CD4-positive, alpha-beta T cell (primary cell): ENCODE data around the gene TNFSF13B. TPM values are rescaled to one million over a fixed set of nuclear protein-coding genes. Genes with fewer than 3 reads are reported as not detected.
"Not testable (repeated sequence)": the region's sequence is repeated elsewhere in the genome, so short reads cannot be mapped to it uniquely, and the experiment has no call there.

ENCODE experiments used
- ATAC-seq: fragments of 200-7000 bp; cut with Tn5 transposase; one replicate; pipeline ENCODE4 v1.10.0; 2022; ENCODE audit warnings: mild to moderate bottlenecking; ENCODE audit not compliant: poor library complexity
- CTCF ChIA-PET: fragments of 350-600 bp; sonication (Branson Sonifier 250); formaldehyde crosslinking; loops from one replicate; lab custom pipeline; 2021; ENCODE audit warnings: antibody characterized with exemption, inconsistent platforms; lab: Charles Lee
- POLR2A ChIA-PET: fragments of 350-600 bp; sonication (Branson Sonifier 250); formaldehyde crosslinking; loops from one replicate; lab custom pipeline; 2021; ENCODE audit warnings: antibody characterized with exemption, inconsistent platforms; lab: Charles Lee
- DNase-seq, 14 experiments: peaks; one replicate each; pipeline ENCODE4 v3.0.0-alpha.2; 2013 to 2020; ENCODE audit warnings: mixed read lengths in 2 of 14
- H3K27ac ChIP-seq, 2 donors: one replicate each; pipeline versions ENCODE4 v1.5.1 to v1.7.0; 2013; ENCODE audit warnings: low read length in 2 of 2, low read depth in 1 of 2, mild to moderate bottlenecking in 1 of 2
- H3K27me3 ChIP-seq, 2 experiments: 1 replicate in 1 of 2; 2 replicates in 1 of 2; pipeline versions ENCODE4 v1.6.1 to v1.7.0; 2013; ENCODE audit warnings: low read length in 2 of 2, control low read depth in 1 of 2, mild to moderate bottlenecking in 1 of 2, moderate library complexity in 1 of 2; ENCODE audit not compliant: insufficient read depth in 2 of 2, control insufficient read depth in 1 of 2
- H3K36me3 ChIP-seq: one replicate; pipeline ENCODE4 v1.6.1; 2013; ENCODE audit warnings: low read length, control low read depth; ENCODE audit not compliant: insufficient read depth
- H3K4me1 ChIP-seq: one replicate; pipeline ENCODE4 v1.6.1; 2013; ENCODE audit warnings: low read length, control low read depth; ENCODE audit not compliant: insufficient read depth
- H3K4me3 ChIP-seq: one replicate; pipeline ENCODE4 v1.5.1; 2013; ENCODE audit warnings: mild to moderate bottlenecking, low read length, moderate library complexity
- H3K9me3 ChIP-seq, 2 experiments: 1 replicate in 1 of 2; 2 replicates in 1 of 2; pipeline versions ENCODE4 v1.6.1 to v1.7.0; 2013; ENCODE audit warnings: low read length in 2 of 2, mild to moderate bottlenecking in 2 of 2, control low read depth in 1 of 2, moderate library complexity in 1 of 2; ENCODE audit not compliant: control insufficient read depth in 1 of 2, insufficient read depth in 1 of 2
- H3K27ac Mint-ChIP-seq: one replicate; pipeline ENCODE4 v1.8.0; 2020; ENCODE audit warnings: mixed read lengths
- H3K27me3 Mint-ChIP-seq: one replicate; pipeline ENCODE4 v1.8.0; 2021; ENCODE audit warnings: mixed read lengths
- H3K36me3 Mint-ChIP-seq: one replicate; pipeline ENCODE4 v1.8.0; 2021; ENCODE audit warnings: low read depth, mixed read lengths
- H3K4me1 Mint-ChIP-seq: one replicate; pipeline ENCODE4 v1.8.0; 2021; ENCODE audit warnings: low read depth, mixed read lengths
- H3K4me3 Mint-ChIP-seq: one replicate; pipeline ENCODE4 v1.8.0; 2020; ENCODE audit warnings: mild to moderate bottlenecking, mixed read lengths
- H3K9me3 Mint-ChIP-seq: one replicate; pipeline ENCODE4 v1.8.0; 2020; ENCODE audit warnings: mixed read lengths
- intact Hi-C, 2 experiments: fragments of 100-400 bp; cut with DNase I in 1 of 2; cut with micrococcal nuclease in 1 of 2; formaldehyde crosslinking; loops; one replicate each; pipeline versions ENCODE4 v1.15.1 to v1.9.0; 2023 to 2025; cut with DNase I, micrococcal nuclease
- total RNA-seq, 174 experiments: library from RNA in 2 of 174; stranded (reverse) in 2 of 174; gene quantifications; one replicate each; pipeline ENCODE4 v1.2.3 and lab custom pipeline; 2021 to 2026
- TF ChIP-seq, protein P1 (sequence below): fragments of 200-600 bp; IDR thresholded peaks from one replicate; pipeline ENCODE4 v1.8.0; 2022; ENCODE audit warnings: antibody characterized with exemption, mild to moderate bottlenecking

The TNFSF13B gene
- total RNA-seq, 2 experiments from 2014 or later = 1.6 to 1.8 TPM

DNA sequence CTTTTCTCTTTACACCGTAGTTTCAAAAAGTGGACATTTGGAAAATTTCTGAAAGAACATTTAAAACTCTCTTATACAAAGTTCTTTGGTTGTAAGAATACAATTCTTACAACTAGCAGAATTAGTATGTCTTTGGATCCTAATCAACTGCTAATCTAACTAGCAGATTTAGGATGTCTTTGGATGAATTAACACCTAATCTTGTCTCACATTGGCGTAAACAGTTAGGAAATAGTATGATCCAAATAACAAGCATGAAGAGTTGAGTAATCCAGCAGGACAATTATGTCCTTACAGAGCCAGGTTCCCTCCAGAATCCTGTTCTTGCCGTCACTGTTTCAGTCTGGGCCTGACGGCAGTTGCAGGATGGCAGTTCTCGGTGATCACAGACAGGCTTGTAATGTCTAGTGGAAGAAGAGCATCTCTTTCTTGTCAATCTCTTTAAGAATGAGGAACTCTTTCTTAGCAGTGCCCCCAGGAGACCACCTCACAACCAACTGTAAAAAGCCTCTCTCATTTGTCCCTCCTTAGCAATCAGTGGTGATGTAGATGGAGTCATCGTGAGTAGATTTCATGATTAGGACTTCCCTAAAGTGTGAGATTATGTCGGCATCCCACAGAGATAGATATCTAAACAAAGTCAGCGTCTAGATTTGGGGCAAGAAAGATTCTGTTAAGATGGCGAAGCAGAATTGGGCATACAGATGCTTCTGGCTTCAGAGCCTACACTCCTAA, 5.7 kb upstream of the TNFSF13B start:
- CTCF ChIA-PET = no interaction called here
- ATAC-seq (no peak), DNase-seq (no peak)
- Mint-ChIP-seq H3K9me3 (no peaks in the 10 kb centered on the region), H3K27me3 (no peaks in the 10 kb centered on the region), H3K4me3 (no peak overlapping the region), H3K36me3 (peaks cover 7% of the 10 kb centered on the region), H3K27ac (no peak overlapping the region), H3K4me1 (peaks cover 32% of the 10 kb centered on the region)
- no peak overlapping the region for H3K4me3 ChIP-seq
- no peaks in the 10 kb centered on the region for H3K9me3 ChIP-seq
- POLR2A ChIA-PET = no interaction called here
- no peaks in the 10 kb centered on the region for H3K36me3 ChIP-seq
- H3K4me1 ChIP-seq = peaks cover 7% of the 10 kb centered on the region
- H3K27me3 ChIP-seq = no peaks in the 10 kb centered on the region
- TF ChIP-seq, protein P1, sequence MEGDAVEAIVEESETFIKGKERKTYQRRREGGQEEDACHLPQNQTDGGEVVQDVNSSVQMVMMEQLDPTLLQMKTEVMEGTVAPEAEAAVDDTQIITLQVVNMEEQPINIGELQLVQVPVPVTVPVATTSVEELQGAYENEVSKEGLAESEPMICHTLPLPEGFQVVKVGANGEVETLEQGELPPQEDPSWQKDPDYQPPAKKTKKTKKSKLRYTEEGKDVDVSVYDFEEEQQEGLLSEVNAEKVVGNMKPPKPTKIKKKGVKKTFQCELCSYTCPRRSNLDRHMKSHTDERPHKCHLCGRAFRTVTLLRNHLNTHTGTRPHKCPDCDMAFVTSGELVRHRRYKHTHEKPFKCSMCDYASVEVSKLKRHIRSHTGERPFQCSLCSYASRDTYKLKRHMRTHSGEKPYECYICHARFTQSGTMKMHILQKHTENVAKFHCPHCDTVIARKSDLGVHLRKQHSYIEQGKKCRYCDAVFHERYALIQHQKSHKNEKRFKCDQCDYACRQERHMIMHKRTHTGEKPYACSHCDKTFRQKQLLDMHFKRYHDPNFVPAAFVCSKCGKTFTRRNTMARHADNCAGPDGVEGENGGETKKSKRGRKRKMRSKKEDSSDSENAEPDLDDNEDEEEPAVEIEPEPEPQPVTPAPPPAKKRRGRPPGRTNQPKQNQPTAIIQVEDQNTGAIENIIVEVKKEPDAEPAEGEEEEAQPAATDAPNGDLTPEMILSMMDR = no peak
- H3K27ac ChIP-seq = no peak overlapping the region
- intact Hi-C loops = no loop called here

DNA sequence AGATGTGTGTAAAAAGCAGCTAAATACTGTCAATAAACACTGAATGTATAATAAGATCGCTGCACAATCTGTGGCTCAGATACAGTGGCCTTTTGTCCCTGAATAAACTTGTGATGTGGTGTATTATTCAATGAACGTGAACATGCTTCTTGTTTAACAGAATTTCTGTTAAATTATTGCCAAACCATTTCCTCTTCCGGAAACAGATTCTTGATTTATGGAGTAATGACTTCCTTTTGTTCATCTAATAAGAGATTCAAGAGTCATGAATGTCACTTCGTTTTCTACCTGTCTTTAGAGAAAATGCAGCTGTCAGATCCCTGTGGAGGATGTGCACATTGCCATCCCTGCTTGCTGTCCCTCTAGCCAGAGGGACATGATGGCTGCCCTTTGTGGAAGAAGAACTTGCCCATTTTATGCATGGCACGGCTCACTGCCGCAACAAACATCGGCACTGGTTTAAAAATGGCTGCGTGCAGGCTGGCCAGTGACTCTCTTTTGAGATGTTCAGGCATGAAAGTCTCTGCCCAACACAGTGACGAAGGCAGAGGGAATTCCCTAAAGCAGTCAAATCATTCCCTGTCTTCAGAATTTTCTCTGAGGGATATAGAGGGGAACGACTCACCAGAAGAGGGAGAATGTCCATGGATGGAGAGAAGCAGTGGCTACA, 3.1 kb upstream of the TNFSF13B start:
- POLR2A ChIA-PET = no interaction called here
- peaks cover 12% of the 10 kb centered on the region for H3K4me1 ChIP-seq
- ATAC-seq = no peak
- Mint-ChIP-seq H3K9me3 (no peaks in the 10 kb centered on the region), H3K36me3 (peaks cover 7% of the 10 kb centered on the region), H3K4me1 (peaks cover 53% of the 10 kb centered on the region), H3K4me3 (peak overlapping the region; percentile 68), H3K27me3 (no peaks in the 10 kb centered on the region), H3K27ac (peak overlapping the region; percentile 87)
- no peaks in the 10 kb centered on the region for H3K27me3 ChIP-seq
- CTCF ChIA-PET = interaction anchor here (0.9 kb wide), 1 partner anchor 9 kb away, joined by 3 read pairs; no protein-coding TSS in a partner anchor
- TF ChIP-seq, protein P1 = no peak
- no peaks in the 10 kb centered on the region for H3K36me3 ChIP-seq
- intact Hi-C loops = no loop called here
- no peaks in the 10 kb centered on the region for H3K9me3 ChIP-seq
- no peak overlapping the region for H3K27ac ChIP-seq
- DNase-seq = peak in 3 of 14 experiments; percentile 15 to 23 (median 15)
- no peak overlapping the region for H3K4me3 ChIP-seq

DNA sequence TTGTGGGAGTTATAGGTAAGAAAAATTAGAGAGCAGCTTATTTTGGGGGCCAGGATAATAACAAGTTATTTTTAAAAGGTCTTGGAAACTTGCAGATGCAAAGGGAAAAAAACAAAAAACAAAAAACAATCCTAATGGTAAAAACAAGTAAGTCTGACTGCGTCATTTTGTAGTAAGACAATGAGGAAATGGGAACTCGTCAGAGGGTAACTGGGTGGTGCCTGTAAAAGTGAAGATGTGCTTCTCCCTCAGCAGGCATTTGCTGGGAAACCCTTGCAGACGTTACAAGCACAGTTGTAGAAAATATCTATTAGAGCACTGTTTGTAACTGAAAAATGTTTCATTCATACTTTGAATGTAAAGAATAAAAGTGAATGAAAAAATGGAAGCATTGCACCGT, 2.2 kb upstream of the TNFSF13B start:
- H3K9me3 ChIP-seq = no peaks in the 10 kb centered on the region
- peaks cover 57% of the 10 kb centered on the region for H3K4me1 Mint-ChIP-seq
- peak in 2 of 14 experiments; percentile 22 to 24 for DNase-seq
- H3K27ac Mint-ChIP-seq = peak overlapping the region; percentile 87
- intact Hi-C loops = no loop called here
- no peak overlapping the region for H3K4me3 Mint-ChIP-seq
- peaks cover 12% of the 10 kb centered on the region for H3K4me1 ChIP-seq
- H3K27me3 Mint-ChIP-seq = no peaks in the 10 kb centered on the region
- H3K36me3 ChIP-seq = no peaks in the 10 kb centered on the region
- CTCF ChIA-PET = no interaction called here
- H3K27me3 ChIP-seq = no peaks in the 10 kb centered on the region
- H3K9me3 Mint-ChIP-seq = no peaks in the 10 kb centered on the region
- H3K27ac ChIP-seq = no peak overlapping the region
- no peaks in the 10 kb centered on the region for H3K36me3 Mint-ChIP-seq
- POLR2A ChIA-PET = no interaction called here
- H3K4me3 ChIP-seq = no peak overlapping the region
- no peak for ATAC-seq
- TF ChIP-seq, protein P1 = no peak

DNA sequence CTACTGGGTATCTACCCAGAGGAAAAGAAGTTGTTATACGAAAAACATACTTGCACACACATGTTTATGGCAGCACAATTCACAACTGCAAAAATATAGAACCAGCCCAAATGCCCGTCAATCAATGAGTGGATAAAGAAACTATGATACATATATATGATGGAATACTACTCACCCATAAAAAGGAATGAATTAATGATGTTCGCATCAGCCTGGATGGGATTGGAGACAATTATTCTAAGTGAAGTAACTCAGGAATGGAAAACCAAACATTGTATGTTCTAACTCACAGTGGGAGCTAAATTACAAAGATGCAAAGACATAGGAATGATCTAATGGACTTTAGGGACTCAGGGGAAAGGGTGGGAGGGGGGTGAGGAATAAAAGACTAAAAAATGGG, 1.7 kb upstream of the TNFSF13B start:
- H3K27me3 Mint-ChIP-seq, H3K4me3 ChIP-seq, H3K27me3 ChIP-seq, CTCF ChIA-PET, DNase-seq, H3K9me3 ChIP-seq, H3K27ac ChIP-seq, intact Hi-C loops, H3K9me3 Mint-ChIP-seq, ATAC-seq, H3K4me3 Mint-ChIP-seq, H3K36me3 ChIP-seq, H3K36me3 Mint-ChIP-seq: not testable (repeated sequence)
- Mint-ChIP-seq H3K27ac (peak overlapping the region; percentile 87), H3K4me1 (peaks cover 59% of the 10 kb centered on the region)
- POLR2A ChIA-PET = interaction anchor here (1.5 kb wide), 1 partner anchor 44 kb away, joined by 5 read pairs; no protein-coding TSS in a partner anchor
- H3K4me1 ChIP-seq = peaks cover 12% of the 10 kb centered on the region
